ENCODE results near the gene HSF5.

The HSF5 gene

GRCh38 chr17:58527306-58527705 lies 39.1 kb upstream of the HSF5 start:
- no peak for TF ChIP-seq ZNF274 (IDR thresholded peaks at IDR 0.05; ENCODE audit: low read depth, low read length)
- no peak overlapping the region for H3K4me3 ChIP-seq (ENCODE audit: low read length)

GRCh38 chr17:58525239-58525638 lies 37.0 kb upstream of the HSF5 start:
- no peak for TF ChIP-seq ZNF274 (IDR thresholded peaks at IDR 0.05; ENCODE audit: low read depth, low read length)
- H3K4me3 ChIP-seq (ENCODE audit: low read length), result no peak overlapping the region

GRCh38 chr17:58521680-58522079 lies 33.5 kb upstream of the HSF5 start:
- no peak overlapping the region for H3K4me3 ChIP-seq (ENCODE audit: low read length)
- no peak for TF ChIP-seq ZNF274 (IDR thresholded peaks at IDR 0.05; ENCODE audit: low read depth, low read length)

DNA sequence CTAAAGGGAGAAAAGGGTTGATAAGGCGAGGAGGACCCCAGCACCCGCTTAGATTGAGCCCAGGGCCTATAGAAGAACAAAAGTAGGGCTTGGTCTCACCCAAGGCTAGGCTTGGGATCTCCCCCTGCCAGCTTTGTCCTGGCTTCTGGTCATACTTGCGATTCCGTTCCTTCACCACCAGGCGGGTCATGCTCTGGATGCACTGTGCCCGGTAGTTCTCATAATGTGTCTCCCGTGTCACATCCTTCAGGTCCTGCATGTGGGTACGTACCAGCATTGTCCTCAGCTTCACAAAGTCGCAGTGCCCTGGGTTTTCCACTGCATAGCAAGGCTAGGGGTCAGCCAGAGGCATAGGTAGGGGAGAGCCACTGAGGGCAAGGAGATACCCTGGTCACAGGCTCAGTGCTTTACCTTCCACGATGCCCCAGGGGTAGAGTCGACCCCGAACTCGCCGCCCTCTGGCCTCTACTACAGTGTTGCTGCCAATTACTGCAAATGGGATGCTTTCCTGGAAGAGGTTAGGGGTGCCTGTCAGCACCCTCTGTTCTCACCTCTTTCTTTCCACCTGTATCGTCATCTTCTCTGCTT lies 32.7 kb upstream of the HSF5 start:
- no peak overlapping the region for H3K4me3 ChIP-seq (ENCODE audit: low read length)
- TF ChIP-seq ZNF274 (IDR thresholded peaks at IDR 0.05; ENCODE audit: low read depth, low read length), result no peak

DNA sequence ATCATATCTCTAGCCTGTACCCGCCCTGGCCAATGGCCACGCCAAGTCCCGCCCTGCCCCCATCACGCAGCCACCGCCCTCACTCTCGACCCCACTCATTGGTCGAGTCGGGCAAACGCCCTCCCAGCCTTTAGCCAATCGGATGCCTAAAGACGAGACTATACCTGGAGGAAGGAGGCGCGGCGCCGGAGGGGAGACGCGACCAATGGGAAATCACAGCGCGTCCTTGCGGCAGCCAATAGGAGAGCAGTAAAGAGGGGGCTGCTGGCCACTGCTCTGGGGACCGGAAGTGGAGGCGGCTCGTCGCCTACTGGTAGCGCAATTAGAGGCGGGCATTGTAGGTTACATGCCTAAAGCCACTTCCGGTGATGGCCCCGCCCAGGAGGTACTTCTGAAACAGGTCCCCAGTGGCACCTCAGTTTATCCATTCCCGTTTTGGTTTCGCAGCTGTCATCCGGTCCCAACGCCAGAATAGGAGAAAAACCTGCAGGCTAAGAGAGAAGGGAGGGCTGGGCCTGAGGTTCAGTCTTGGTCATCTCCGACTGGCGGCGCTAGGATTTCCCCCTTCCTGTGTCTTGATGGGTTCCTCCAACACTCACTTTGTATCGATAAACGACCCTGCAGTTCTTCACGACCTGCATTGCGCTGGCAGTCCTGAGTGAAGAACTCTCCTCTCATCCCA lies 29.9 kb upstream of the HSF5 start:
- no peak for TF ChIP-seq ZNF274 (IDR thresholded peaks at IDR 0.05; ENCODE audit: low read depth, low read length)
- H3K4me3 ChIP-seq (ENCODE audit: low read length), result peak overlapping the region; percentile 82

GRCh38 chr17:58517378-58517927 lies 29.2 kb upstream of the HSF5 start:
- peak overlapping the region; percentile 79 for H3K4me3 ChIP-seq (ENCODE audit: low read length)
- TF ChIP-seq ZNF274 (IDR thresholded peaks at IDR 0.05; ENCODE audit: low read depth, low read length), result no peak

- H3K4me3 ChIP-seq (ENCODE audit: low read length), result peak overlapping the region; percentile 79
- TF ChIP-seq ZNF274 (IDR thresholded peaks at IDR 0.05; ENCODE audit: low read depth, low read length), result no peak
Observed at GRCh38 chr17:58516644-58517377, 28.6 kb upstream of the HSF5 start.

DNA sequence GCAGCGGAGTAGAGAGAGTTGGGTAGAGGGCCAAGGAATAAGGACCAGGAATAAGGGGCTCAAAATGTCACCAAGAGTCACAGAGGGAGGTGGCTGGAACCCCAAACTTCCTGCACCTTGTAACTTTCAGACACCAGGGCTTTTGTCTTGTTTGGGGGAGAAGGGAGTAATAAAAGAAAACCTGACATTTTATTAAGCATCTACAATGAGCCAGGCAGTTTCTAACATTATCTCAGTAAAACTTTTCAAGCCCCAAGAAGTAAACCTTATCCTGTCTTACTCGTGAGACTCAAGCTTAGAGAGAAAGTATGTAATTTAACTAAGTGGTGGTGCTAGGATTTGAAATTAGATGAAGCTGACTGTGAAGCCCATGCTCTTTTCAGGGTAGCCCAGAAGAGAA lies 27.1 kb upstream of the HSF5 start:
- H3K4me3 ChIP-seq (ENCODE audit: low read length), result no peak overlapping the region; the same call in 1 of the 2 replicates
- no peak for TF ChIP-seq ZNF274 (IDR thresholded peaks at IDR 0.05; ENCODE audit: low read depth, low read length)

GRCh38 chr17:58514770-58515157 lies 26.6 kb upstream of the HSF5 start:
- H3K4me3 ChIP-seq (ENCODE audit: low read length), result peak overlapping the region; percentile 78; the same call in 1 of the 2 replicates
- no peak for TF ChIP-seq ZNF274 (IDR thresholded peaks at IDR 0.05; ENCODE audit: low read depth, low read length)

DNA sequence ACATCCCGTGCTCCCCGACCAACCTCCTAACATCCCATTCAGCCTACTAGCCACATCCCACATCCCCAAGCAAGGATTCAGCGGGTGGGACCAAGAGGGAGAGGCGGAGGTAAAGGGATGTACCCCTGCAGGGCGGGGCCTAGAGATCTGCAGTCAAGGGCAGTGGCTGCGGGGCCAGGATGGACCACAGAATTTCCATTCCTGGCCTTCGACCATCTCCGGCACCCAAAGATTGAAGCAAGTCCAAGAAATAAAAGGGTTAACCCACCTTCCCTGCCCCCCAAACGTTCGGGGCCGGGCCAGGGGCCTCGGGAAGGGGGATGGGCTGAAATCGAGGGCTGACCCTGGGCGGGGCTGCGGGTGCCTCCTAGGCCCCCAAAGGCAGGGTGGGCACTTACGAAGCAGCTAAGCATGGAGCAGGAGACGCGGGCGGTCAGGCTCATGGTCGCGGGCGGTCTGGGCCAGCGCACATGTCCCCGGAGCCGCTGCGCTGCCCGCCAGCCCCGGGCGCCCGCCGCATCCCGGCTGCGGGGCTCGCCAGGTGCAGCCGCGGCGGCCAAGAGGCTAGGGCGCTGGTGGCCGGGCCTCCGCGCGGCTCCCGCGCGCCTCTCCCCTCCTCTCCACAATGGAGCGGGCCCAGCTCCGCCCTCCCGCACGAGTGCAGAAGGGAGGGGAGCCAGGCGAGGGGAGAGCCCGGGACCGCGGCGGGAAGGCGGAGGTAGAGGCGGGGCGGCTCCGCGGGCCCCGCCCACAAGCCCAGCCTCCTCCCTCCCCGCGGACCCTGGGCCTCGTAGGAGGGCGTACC lies 26.0 kb upstream of the HSF5 start, which contains the start of gene MTMR4:
TSS of gene MTMR4 (minus strand) at position 674 of the 805 bp plus-strand sequence. CDS start at position 443, 231 bp downstream.
- no peak for TF ChIP-seq ZNF274 (IDR thresholded peaks at IDR 0.05; ENCODE audit: low read depth, low read length)

DNA sequence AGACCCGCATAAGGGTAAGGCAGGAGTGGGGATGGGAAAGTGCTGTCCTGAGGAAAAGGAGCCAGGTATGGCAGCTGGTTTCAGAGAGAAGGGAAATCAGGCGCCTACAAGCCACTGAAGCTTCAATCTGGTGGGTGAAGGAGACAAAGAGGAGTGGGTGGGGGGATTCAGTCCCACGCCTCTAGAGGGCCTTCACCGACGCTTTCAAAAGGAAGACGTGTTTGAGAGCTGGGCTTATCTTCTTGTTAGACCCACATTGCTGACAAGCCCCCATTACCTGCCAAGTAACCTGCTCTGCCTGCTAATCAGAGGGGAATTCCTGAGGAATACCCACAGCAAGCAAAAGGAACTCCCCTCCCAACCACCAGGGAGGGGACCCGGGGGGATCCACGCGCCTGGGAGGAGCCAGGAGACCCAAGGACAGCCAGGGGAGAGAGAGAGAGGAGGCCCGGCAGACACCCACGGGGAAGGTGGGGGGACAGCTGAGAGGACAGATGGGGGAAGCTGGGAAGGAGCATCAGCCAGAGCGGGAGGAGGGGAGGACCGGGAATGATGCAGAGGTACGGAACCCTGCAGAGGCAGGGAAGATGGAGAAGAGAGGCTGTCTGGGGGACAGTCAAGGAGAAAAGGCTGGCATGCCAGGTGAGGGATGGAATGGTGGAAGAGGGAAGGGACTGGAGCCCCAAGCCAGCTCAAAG lies 25.2 kb upstream of the HSF5 start:
- TF ChIP-seq ZNF274 (IDR thresholded peaks at IDR 0.05; ENCODE audit: low read depth, low read length), result no peak

More for the DNA sequence above, 26.0 kb upstream of the HSF5 start, which contains the start of gene MTMR4:
- peak within 1 kb of the TSS; percentile 78 for H3K4me3 ChIP-seq (ENCODE audit: low read length)

GRCh38 chr17:58510075-58510474 lies 21.9 kb upstream of the HSF5 start:
- TF ChIP-seq ZNF274 (IDR thresholded peaks at IDR 0.05; ENCODE audit: low read depth, low read length), result no peak

More for the DNA sequence above, 25.2 kb upstream of the HSF5 start:
- peak overlapping the region; percentile 78 for H3K4me3 ChIP-seq (ENCODE audit: low read length)

More at GRCh38 chr17:58510075-58510474, 21.9 kb upstream of the HSF5 start:
- H3K4me3 ChIP-seq (ENCODE audit: low read length), result no peak overlapping the region
